ENCODE results near the gene SPAG16.

Gene SPAG16

DNA sequence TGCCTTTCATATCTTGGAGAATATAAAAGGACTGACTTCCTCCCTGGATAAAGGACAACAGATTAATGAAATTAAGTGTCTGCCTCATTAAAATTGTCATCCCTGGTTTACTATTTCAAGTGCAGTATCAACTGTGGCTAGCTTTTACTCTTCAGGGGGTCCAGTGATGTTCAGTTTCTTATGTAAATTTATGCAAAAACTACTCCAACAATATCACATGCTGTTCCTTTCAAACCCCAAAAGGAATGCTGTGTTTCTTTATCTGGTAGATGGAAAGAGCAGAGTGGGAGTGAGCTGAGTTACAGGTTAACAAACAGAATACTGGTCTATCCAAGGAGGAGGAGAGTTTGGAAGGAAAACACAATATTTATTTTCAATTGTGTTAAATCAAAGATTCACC lies 842.9 kb downstream of the SPAG16 start:
- no peaks in the 10 kb centered on the region for H3K36me3 ChIP-seq (ENCODE audit: control insufficient read depth in 2 of 2, insufficient read depth in 1 of 2, low read length in 2 of 2)
- CTCF ChIA-PET, result interaction anchor here (0.7 kb wide), 1 partner anchor 460 kb away, joined by 3 read pairs; no protein-coding TSS in a partner anchor
- H3K9me3 ChIP-seq (ENCODE audit: control insufficient read depth, insufficient read depth, low read depth, low read length), result no peaks in the 10 kb centered on the region
- H3K4me3 ChIP-seq (ENCODE audit: low read depth, low read length), result no peak overlapping the region
- TF ChIP-seq ZNF404 (tag by site-specific recombination; IDR thresholded peaks at IDR 0.05) (no peak), ZNF16 (tag by site-specific recombination; IDR thresholded peaks at IDR 0.05; ENCODE audit: low read depth) (no peak), ZNF623 (tag by site-specific recombination; IDR thresholded peaks at IDR 0.05) (no peak), ZBTB1 (tag by site-specific recombination; IDR thresholded peaks at IDR 0.05) (no peak)
- H3K27ac ChIP-seq (ENCODE audit: extremely low read depth, low read depth, low read length), result no peak overlapping the region
- POLR2A ChIA-PET, result interaction anchor here (0.6 kb wide), 1 partner anchor 195 kb away, joined by 4 read pairs; no protein-coding TSS in a partner anchor
- H3K4me1 ChIP-seq (ENCODE audit: control insufficient read depth, insufficient read depth, low read length), result no peaks in the 10 kb centered on the region

DNA sequence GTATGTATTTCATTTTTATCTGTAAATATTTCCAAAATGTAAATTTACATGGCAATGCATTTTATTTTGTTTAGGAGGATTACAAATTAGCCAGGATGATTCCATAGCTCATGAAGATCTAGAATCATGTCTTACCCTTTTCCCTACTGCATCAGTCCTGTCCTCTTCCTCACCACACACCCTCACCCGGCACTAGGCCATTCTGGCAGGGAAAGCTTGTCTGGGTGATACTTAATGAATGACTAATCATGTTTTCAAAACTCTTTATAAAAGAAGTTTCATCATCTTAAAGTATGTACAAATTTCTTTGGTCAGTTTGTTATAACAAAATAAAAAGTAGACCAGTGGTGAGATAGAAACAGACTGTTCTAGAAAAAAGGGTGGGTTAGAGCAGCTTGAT lies 843.3 kb downstream of the SPAG16 start:
- Histone ChIP-seq H3K9me3 (ENCODE audit: control insufficient read depth, insufficient read depth, low read depth, low read length) (no peaks in the 10 kb centered on the region), H3K27ac (ENCODE audit: extremely low read depth, low read depth, low read length) (no peak overlapping the region), H3K4me3 (ENCODE audit: low read depth, low read length) (no peak overlapping the region), H3K36me3 (ENCODE audit: control insufficient read depth in 2 of 2, insufficient read depth in 1 of 2, low read length in 2 of 2) (no peaks in the 10 kb centered on the region), H3K4me1 (ENCODE audit: control insufficient read depth, insufficient read depth, low read length) (no peaks in the 10 kb centered on the region)
- POLR2A ChIA-PET, result interaction anchor here (0.6 kb wide), 1 partner anchor 195 kb away, joined by 4 read pairs; no protein-coding TSS in a partner anchor
- TF ChIP-seq, protein P1, sequence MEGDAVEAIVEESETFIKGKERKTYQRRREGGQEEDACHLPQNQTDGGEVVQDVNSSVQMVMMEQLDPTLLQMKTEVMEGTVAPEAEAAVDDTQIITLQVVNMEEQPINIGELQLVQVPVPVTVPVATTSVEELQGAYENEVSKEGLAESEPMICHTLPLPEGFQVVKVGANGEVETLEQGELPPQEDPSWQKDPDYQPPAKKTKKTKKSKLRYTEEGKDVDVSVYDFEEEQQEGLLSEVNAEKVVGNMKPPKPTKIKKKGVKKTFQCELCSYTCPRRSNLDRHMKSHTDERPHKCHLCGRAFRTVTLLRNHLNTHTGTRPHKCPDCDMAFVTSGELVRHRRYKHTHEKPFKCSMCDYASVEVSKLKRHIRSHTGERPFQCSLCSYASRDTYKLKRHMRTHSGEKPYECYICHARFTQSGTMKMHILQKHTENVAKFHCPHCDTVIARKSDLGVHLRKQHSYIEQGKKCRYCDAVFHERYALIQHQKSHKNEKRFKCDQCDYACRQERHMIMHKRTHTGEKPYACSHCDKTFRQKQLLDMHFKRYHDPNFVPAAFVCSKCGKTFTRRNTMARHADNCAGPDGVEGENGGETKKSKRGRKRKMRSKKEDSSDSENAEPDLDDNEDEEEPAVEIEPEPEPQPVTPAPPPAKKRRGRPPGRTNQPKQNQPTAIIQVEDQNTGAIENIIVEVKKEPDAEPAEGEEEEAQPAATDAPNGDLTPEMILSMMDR (tag by site-specific recombination; IDR thresholded peaks at IDR 0.05), result no peak
- TF ChIP-seq YY1 (tag by site-specific recombination; IDR thresholded peaks at IDR 0.05), result no peak
- TF ChIP-seq ZNF707 (tag by site-specific recombination; IDR thresholded peaks at IDR 0.05), result no peak
- no peak for TF ChIP-seq ZNF658 (tag by site-specific recombination; IDR thresholded peaks at IDR 0.05)
- CTCF ChIA-PET, result interaction anchor here (0.6 to 0.7 kb wide), 2 partner anchors 260 to 460 kb away, joined by 3 read pairs; no protein-coding TSS in a partner anchor

DNA sequence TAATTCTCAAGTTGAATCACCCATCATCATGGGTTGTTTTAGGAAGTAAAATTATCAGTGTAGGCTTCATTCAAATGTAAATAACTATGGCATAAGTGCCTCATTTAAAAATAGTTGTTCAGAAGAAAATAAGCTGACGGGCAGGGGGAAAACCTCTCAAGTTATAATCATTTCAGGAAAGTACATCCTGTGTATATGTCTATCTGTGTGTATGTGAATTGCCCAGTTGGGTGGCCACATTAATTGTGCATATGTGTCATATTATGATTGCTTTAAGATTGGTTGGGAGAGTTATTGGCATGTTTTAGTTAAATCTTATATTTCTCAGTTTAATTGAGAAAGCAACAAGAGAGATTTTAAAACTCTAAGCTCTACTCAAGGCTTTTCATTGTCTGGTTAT lies 843.8 kb downstream of the SPAG16 start:
- POLR2A ChIA-PET, result no interaction called here
- H3K4me1 ChIP-seq (ENCODE audit: control insufficient read depth, insufficient read depth, low read length), result no peaks in the 10 kb centered on the region
- CTCF ChIA-PET, result interaction anchor here (0.6 to 0.7 kb wide), 2 partner anchors 260 to 459 kb away, joined by 3 read pairs; no protein-coding TSS in a partner anchor
- TF ChIP-seq ZNF274 (IDR thresholded peaks at IDR 0.05; ENCODE audit: low read length), result no peak
- no peak for TF ChIP-seq ZNF274 (tag by site-specific recombination; IDR thresholded peaks at IDR 0.05; ENCODE audit: borderline replicate concordance)
- H3K36me3 ChIP-seq (ENCODE audit: control insufficient read depth in 2 of 2, insufficient read depth in 1 of 2, low read length in 2 of 2), result no peaks in the 10 kb centered on the region
- no peak overlapping the region for H3K4me3 ChIP-seq (ENCODE audit: low read depth, low read length)
- H3K27ac ChIP-seq (ENCODE audit: extremely low read depth, low read depth, low read length), result no peak overlapping the region
- H3K9me3 ChIP-seq (ENCODE audit: control insufficient read depth, insufficient read depth, low read depth, low read length), result no peaks in the 10 kb centered on the region

DNA sequence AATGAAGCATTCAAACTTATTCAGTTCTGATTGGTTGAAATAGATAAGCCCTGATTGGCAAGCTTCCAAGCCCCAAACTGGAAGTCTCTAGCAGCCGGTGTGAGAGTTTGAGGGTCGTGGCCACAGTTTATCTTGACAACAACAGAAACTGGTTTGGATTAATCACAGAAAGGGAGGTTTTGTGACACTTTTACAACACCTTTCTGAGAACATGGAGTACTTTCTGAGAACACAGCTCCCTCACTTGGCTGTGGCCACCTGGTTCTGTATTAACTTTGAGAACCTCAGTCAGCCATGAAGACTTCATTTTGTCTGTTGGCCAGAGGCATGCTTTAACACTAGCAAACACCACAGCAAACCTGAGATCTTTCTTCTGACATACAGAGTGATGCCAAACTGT lies 845.9 kb downstream of the SPAG16 start:
- ChIA-PET CTCF (no interaction called here), POLR2A (no interaction called here)
- Histone ChIP-seq H3K4me1 (ENCODE audit: control insufficient read depth, insufficient read depth, low read length) (no peaks in the 10 kb centered on the region), H3K4me3 (ENCODE audit: low read depth, low read length) (no peak overlapping the region), H3K36me3 (ENCODE audit: control insufficient read depth in 2 of 2, insufficient read depth in 1 of 2, low read length in 2 of 2) (no peaks in the 10 kb centered on the region), H3K9me3 (ENCODE audit: control insufficient read depth, insufficient read depth, low read depth, low read length) (no peaks in the 10 kb centered on the region), H3K27ac (ENCODE audit: extremely low read depth, low read depth, low read length) (no peak overlapping the region)
- TF ChIP-seq ZSCAN16 (tag by site-specific recombination; IDR thresholded peaks at IDR 0.05) (no peak), ZNF670 (tag by site-specific recombination; IDR thresholded peaks at IDR 0.05; ENCODE audit: low read depth) (no peak), ZNF433 (tag by site-specific recombination; IDR thresholded peaks at IDR 0.05; ENCODE audit: low read depth) (no peak), ZBTB8A (tag by site-specific recombination; IDR thresholded peaks at IDR 0.05) (no peak), ZNF133 (tag by site-specific recombination; IDR thresholded peaks at IDR 0.05) (no peak), ZNF121 (tag by site-specific recombination; IDR thresholded peaks at IDR 0.05) (no peak), ZNF501 (tag by site-specific recombination; IDR thresholded peaks at IDR 0.05) (no peak), ZNF596 (tag by site-specific recombination; IDR thresholded peaks at IDR 0.05) (no peak), ZNF561 (tag by site-specific recombination; IDR thresholded peaks at IDR 0.05; ENCODE audit: borderline replicate concordance) (no peak), ZNF776 (tag by site-specific recombination; IDR thresholded peaks at IDR 0.05; ENCODE audit: borderline replicate concordance) (no peak), ZEB2 (tag by site-specific recombination; IDR thresholded peaks at IDR 0.05) (no peak), ZNF274 (IDR thresholded peaks at IDR 0.05; ENCODE audit: low read length) (no peak), ZNF274 (tag by site-specific recombination; IDR thresholded peaks at IDR 0.05; ENCODE audit: borderline replicate concordance) (no peak), ZNF266 (tag by site-specific recombination; IDR thresholded peaks at IDR 0.05; ENCODE audit: low read depth) (no peak)
- TF ChIP-seq, protein P2, sequence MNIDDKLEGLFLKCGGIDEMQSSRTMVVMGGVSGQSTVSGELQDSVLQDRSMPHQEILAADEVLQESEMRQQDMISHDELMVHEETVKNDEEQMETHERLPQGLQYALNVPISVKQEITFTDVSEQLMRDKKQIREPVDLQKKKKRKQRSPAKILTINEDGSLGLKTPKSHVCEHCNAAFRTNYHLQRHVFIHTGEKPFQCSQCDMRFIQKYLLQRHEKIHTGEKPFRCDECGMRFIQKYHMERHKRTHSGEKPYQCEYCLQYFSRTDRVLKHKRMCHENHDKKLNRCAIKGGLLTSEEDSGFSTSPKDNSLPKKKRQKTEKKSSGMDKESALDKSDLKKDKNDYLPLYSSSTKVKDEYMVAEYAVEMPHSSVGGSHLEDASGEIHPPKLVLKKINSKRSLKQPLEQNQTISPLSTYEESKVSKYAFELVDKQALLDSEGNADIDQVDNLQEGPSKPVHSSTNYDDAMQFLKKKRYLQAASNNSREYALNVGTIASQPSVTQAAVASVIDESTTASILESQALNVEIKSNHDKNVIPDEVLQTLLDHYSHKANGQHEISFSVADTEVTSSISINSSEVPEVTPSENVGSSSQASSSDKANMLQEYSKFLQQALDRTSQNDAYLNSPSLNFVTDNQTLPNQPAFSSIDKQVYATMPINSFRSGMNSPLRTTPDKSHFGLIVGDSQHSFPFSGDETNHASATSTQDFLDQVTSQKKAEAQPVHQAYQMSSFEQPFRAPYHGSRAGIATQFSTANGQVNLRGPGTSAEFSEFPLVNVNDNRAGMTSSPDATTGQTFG (tag by site-specific recombination; IDR thresholded peaks at IDR 0.05; ENCODE audit: borderline replicate concordance), result no peak
- TF ChIP-seq, protein P3, sequence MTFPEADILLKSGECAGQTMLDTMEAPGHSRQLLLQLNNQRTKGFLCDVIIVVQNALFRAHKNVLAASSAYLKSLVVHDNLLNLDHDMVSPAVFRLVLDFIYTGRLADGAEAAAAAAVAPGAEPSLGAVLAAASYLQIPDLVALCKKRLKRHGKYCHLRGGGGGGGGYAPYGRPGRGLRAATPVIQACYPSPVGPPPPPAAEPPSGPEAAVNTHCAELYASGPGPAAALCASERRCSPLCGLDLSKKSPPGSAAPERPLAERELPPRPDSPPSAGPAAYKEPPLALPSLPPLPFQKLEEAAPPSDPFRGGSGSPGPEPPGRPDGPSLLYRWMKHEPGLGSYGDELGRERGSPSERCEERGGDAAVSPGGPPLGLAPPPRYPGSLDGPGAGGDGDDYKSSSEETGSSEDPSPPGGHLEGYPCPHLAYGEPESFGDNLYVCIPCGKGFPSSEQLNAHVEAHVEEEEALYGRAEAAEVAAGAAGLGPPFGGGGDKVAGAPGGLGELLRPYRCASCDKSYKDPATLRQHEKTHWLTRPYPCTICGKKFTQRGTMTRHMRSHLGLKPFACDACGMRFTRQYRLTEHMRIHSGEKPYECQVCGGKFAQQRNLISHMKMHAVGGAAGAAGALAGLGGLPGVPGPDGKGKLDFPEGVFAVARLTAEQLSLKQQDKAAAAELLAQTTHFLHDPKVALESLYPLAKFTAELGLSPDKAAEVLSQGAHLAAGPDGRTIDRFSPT (tag by site-specific recombination; IDR thresholded peaks at IDR 0.05), result no peak
